GM12892 (cell line): ENCODE measurements around the gene SNX22.

Experiments
- POLR2A ChIP-seq: IDR thresholded peaks from 2 replicates; pipeline ENCODE4 v1.6.1; 2011; ENCODE audit warnings: low read depth, low read length, control low read depth
- POLR2AphosphoS5 ChIP-seq: IDR thresholded peaks from 2 replicates; pipeline ENCODE4 v1.6.1; 2011; ENCODE audit warnings: low read depth, low read length, control low read depth

DNA sequence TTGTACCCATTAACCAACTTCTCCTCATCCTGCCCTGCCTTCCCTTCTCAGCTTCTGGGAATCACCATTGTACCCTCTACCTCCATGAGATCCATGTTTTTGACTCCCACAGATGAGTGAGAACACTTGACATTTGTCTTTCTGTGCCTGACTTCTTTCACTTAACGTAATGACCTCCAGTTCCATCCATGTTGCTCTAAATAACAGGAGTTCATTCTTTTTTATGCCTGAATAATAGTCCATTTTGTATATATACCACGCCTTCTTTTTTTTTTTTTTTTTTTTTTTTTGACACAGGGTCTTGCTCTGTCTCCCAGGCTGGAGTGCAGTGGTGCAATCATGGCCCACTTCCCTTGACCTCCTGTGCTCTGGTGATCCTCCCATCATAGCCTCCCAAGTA is 49.0 kb upstream of the SNX22 start:
- TF ChIP-seq POLR2AphosphoS5, result no peak
- no peak for TF ChIP-seq POLR2A
